Esophagus muscularis mucosa (tissue), 4 donors: ENCODE measurements around the gene TRIM25.

Experiments used
- CTCF ChIP-seq, 3 experiments: fragments of 200-600 bp in 2 of 3; fragments of 450-650 bp in 1 of 3; sonication (generic) in 2 of 3; IDR thresholded peaks; one replicate each; pipeline ENCODE4 v1.5.1; 2017 to 2019; ENCODE audit warnings: antibody characterized with exemption in 3 of 3, mild to moderate bottlenecking in 2 of 3, moderate library complexity in 1 of 3
- EP300 ChIP-seq: sonication (generic); formaldehyde crosslinking; IDR thresholded peaks from one replicate; pipeline ENCODE4 v1.6.1; 2017; ENCODE audit warnings: antibody characterized with exemption
- POLR2A ChIP-seq: fragments of 450-650 bp; IDR thresholded peaks from one replicate; pipeline ENCODE4 v1.6.1; 2017; ENCODE audit warnings: antibody characterized with exemption, moderate library complexity, mild to moderate bottlenecking, low read depth

GRCh38 chr17:56838687-56839086, 75.2 kb downstream of the TRIM25 start:
- TF ChIP-seq CTCF (IDR thresholded peaks at IDR 0.05) (no peak), POLR2A (no peak), EP300 (no peak)
